Testis (tissue), 3 donors: ENCODE measurements around the gene ANKRD62. TPM values are rescaled to one million over a fixed set of nuclear protein-coding genes. Genes with fewer than 3 reads are reported as not detected.
"Not testable (repeated sequence)": the region's sequence is repeated elsewhere in the genome, so short reads cannot be mapped to it uniquely, and the experiment has no call there.

Experiments
- DNase-seq: peaks from one replicate; pipeline ENCODE4 v3.0.0-alpha.2; 2019
- H3K27ac ChIP-seq, 2 donors: fragments of 200-600 bp; sonication (generic); one replicate each; pipeline ENCODE4 v1.5.1; 2019
- H3K27me3 ChIP-seq: fragments of 200-600 bp; sonication (generic); one replicate; pipeline ENCODE4 v1.5.1; 2019
- H3K36me3 ChIP-seq: fragments of 200-600 bp; sonication (generic); one replicate; pipeline ENCODE4 v1.5.1; 2017; ENCODE audit warnings: low read depth; ENCODE audit errors: missing control alignments
- H3K4me1 ChIP-seq: fragments of 200-600 bp; sonication (generic); one replicate; pipeline ENCODE4 v1.5.1; 2019
- H3K4me3 ChIP-seq, 2 donors: fragments of 200-600 bp; sonication (generic); one replicate each; pipeline ENCODE4 v1.5.1; 2017 to 2019
- H3K9me3 ChIP-seq: fragments of 200-600 bp; sonication (generic); one replicate; pipeline ENCODE4 v1.5.1; 2017
- CTCF ChIP-seq, 3 experiments: fragments of 450-650 bp in 2 of 3; fragments of 200-600 bp in 1 of 3; sonication (generic) in 1 of 3; IDR thresholded peaks; one replicate each; pipeline ENCODE4 v1.5.1; 2016 to 2019; ENCODE audit warnings: antibody characterized with exemption in 3 of 3, mild to moderate bottlenecking in 2 of 3, moderate library complexity in 1 of 3
- POLR2A ChIP-seq: fragments of 450-650 bp; IDR thresholded peaks from one replicate; pipeline ENCODE4 v1.6.1; 2017; ENCODE audit warnings: antibody characterized with exemption, mild to moderate bottlenecking, moderate library complexity
- WGBS, 2 donors: methylation state at CpG; one replicate each; pipeline ENCODE4 v1.1.5; 2018; 5-methylcytosine and 5-hydroxymethylcytosine counted together
- intact Hi-C: fragments of 100-400 bp; cut with DNase I; formaldehyde crosslinking; loops from one replicate; pipeline ENCODE4 v1.15.1; 2023; ENCODE audit warnings: low total_unique reads
- polyA plus RNA-seq: library from polyadenylated mRNA; stranded (reverse); fragments of 350-450 nt; fragmentation: Illumina TruSeq; extraction: RNeasy Lipid Tissue Mini Kit (QIAGEN cat#74804); gene quantifications from one replicate; pipeline ENCODE4 v1.2.3, GENCODE V29; 2014; ENCODE audit warnings: low read depth, low replicate concordance; ENCODE audit not compliant: insufficient read depth
- total RNA-seq, 2 donors: library from RNA; depleted of rRNA; stranded (reverse); fragments of >200 nt; gene quantifications; one replicate each; pipeline ENCODE4 v1.2.3, GENCODE V29; 2016

ANKRD62 gene
- total and polyA plus RNA-seq, 3 donors from 2014 or later, result 2.8 to 56.8 (median 25.5) TPM

- DNase-seq, result no peak
- Histone ChIP-seq H3K4me3 (no peak overlapping the region), H3K27ac (no peak overlapping the region), H3K9me3 (no peaks in the 10 kb centered on the region), H3K27me3 (no peaks in the 10 kb centered on the region), H3K36me3 (no peaks in the 10 kb centered on the region), H3K4me1 (no peaks in the 10 kb centered on the region)
- WGBS, 2 donors, result 73 to 92% methylated on average over 2 of the region's 2 CpGs
- TF ChIP-seq POLR2A (no peak), CTCF (IDR thresholded peaks at IDR 0.05) (no peak)
- intact Hi-C loops, result no loop called here
These were observed 25.7 kb downstream of the ANKRD62 start for GRCh38 chr18:12119358-12119757.

GRCh38 chr18:12121175-12122042 lies 27.8 kb downstream of the ANKRD62 start:
- TF ChIP-seq CTCF (IDR thresholded peaks at IDR 0.05), result no peak
- no peak for TF ChIP-seq POLR2A
- 75 to 82% methylated on average over 15 of the region's 15 CpGs for WGBS, 2 donors
- no peak for DNase-seq
- no peak overlapping the region for H3K4me3 ChIP-seq
- intact Hi-C loops, result no loop called here
- H3K9me3 ChIP-seq, result no peaks in the 10 kb centered on the region
- H3K27me3 ChIP-seq, result no peaks in the 10 kb centered on the region
- no peak overlapping the region for H3K27ac ChIP-seq
- no peaks in the 10 kb centered on the region for H3K4me1 ChIP-seq
- no peaks in the 10 kb centered on the region for H3K36me3 ChIP-seq

- H3K36me3 ChIP-seq, intact Hi-C loops, H3K4me3 ChIP-seq, DNase-seq, H3K9me3 ChIP-seq, H3K4me1 ChIP-seq, H3K27ac ChIP-seq, H3K27me3 ChIP-seq: not testable (repeated sequence)
- WGBS, 2 donors, result 93 to 94% methylated on average over 3 of the region's 3 CpGs
These were observed 28.4 kb downstream of the ANKRD62 start for GRCh38 chr18:12122043-12122389.

GRCh38 chr18:12127647-12128046 lies 34.0 kb downstream of the ANKRD62 start:
- H3K4me3 ChIP-seq, H3K9me3 ChIP-seq, H3K27ac ChIP-seq, H3K27me3 ChIP-seq, H3K36me3 ChIP-seq, intact Hi-C loops, DNase-seq, H3K4me1 ChIP-seq: not testable (repeated sequence)
- 87 to 89% methylated on average over 4 of the region's 4 CpGs for WGBS, 2 donors

- H3K27me3 ChIP-seq, H3K4me3 ChIP-seq, H3K36me3 ChIP-seq, intact Hi-C loops, DNase-seq, H3K4me1 ChIP-seq, H3K9me3 ChIP-seq, H3K27ac ChIP-seq: not testable (repeated sequence)
- WGBS, 2 donors, result 81 to 87% methylated on average over 4 of the region's 4 CpGs
These were observed 45.2 kb downstream of the ANKRD62 start for GRCh38 chr18:12138831-12139230.

- WGBS, 2 donors, result 87 to 96% methylated on average over 10 to 12 of the region's 12 CpGs
- H3K4me3 ChIP-seq, H3K9me3 ChIP-seq, H3K4me1 ChIP-seq, H3K27ac ChIP-seq, intact Hi-C loops, H3K36me3 ChIP-seq, H3K27me3 ChIP-seq, DNase-seq: not testable (repeated sequence)
These were observed 47.2 kb downstream of the ANKRD62 start for GRCh38 chr18:12140866-12141265.

- WGBS, 2 donors, result no CpG with 5 or more reads among the region's 5 CpGs
- intact Hi-C loops, H3K36me3 ChIP-seq, H3K27me3 ChIP-seq, H3K27ac ChIP-seq, H3K4me3 ChIP-seq, DNase-seq, H3K9me3 ChIP-seq, H3K4me1 ChIP-seq: not testable (repeated sequence)
These were observed 48.1 kb downstream of the ANKRD62 start for GRCh38 chr18:12141778-12142177.

GRCh38 chr18:12149431-12149830 lies 55.8 kb downstream of the ANKRD62 start:
- intact Hi-C loops, H3K9me3 ChIP-seq, H3K36me3 ChIP-seq, H3K4me3 ChIP-seq, H3K27me3 ChIP-seq, H3K27ac ChIP-seq, DNase-seq, H3K4me1 ChIP-seq: not testable (repeated sequence)
- no CpG with 5 or more reads among the region's 5 CpGs for WGBS, 2 donors
